GM12873 (cell line): ENCODE data around the gene DNER.

Experiments used
- TF ChIP-seq, protein P1 (sequence below): IDR thresholded peaks from 2 replicates; pipeline ENCODE4 v1.5.1; 2012; ENCODE audit warnings: low read depth, mild to moderate bottlenecking, moderate library complexity, low read length, control low read depth; ENCODE audit not compliant: insufficient read depth; ENCODE audit errors: missing control alignments

DNER gene

DNA sequence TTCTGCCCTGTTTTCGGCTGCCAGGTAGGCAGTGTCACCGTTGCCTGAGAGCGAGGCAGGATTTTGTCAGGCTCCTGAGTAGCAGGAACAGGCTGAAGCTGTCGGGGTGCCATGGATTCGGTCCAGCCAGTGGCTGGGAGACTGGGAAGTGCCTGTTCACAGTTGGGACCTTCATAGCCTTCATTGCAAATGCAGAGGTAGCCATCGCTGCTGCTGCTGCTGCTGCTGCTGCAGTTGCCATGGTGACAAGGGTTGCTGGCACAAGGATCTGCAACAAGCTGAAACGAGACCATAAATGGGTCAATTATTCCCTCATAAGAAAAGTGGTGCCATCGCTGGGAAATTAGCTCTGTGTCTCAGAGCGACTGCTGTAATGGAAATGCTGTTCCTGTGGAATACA lies 122.7 kb downstream of the DNER start:
- TF ChIP-seq, protein P1, sequence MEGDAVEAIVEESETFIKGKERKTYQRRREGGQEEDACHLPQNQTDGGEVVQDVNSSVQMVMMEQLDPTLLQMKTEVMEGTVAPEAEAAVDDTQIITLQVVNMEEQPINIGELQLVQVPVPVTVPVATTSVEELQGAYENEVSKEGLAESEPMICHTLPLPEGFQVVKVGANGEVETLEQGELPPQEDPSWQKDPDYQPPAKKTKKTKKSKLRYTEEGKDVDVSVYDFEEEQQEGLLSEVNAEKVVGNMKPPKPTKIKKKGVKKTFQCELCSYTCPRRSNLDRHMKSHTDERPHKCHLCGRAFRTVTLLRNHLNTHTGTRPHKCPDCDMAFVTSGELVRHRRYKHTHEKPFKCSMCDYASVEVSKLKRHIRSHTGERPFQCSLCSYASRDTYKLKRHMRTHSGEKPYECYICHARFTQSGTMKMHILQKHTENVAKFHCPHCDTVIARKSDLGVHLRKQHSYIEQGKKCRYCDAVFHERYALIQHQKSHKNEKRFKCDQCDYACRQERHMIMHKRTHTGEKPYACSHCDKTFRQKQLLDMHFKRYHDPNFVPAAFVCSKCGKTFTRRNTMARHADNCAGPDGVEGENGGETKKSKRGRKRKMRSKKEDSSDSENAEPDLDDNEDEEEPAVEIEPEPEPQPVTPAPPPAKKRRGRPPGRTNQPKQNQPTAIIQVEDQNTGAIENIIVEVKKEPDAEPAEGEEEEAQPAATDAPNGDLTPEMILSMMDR, result no peak

DNA sequence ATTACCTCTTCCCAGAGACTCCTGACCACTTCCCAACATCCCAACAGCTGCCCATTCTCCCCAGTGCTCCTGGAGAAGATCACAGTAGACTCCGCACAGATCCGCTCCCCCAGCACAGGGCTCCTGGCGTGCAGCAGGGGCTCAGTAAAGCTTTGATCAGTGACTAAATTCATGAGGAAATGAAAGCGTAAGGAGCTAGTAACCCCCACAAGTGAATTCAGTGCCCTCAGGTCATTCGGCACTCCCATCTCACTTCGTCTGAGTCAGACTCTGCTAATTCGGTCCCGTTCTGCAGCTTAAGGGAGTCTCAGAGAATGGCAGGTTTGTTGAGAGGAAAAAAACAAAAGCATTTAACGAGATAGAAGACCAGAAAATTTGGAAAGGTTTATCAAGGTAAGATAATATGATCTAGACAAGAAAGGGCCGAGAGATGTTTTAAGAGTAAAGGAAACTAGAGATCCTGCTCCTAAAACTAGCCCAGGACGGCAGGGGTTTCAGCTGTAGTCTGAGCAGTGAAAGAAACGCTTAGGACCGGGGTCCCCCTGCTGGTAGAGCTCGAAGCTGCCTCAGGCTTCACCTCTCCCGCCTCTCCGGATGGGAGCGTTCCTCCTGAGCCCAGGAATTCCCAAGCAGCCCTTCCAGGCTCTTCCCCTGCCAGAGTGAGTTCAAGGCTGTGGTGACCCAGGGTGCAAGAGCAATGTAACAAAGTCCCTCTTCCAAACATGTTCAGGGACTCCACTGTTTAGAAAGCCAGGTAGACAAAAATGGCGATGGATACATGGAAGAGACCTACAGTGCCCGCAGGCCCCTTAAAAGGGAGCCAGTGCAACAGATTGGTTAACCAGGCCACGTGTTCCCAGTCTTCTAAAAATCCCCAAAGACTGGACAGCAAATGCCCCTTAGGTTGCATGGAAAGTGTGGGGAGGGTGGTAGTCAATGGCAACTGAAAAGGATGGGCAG lies 127.3 kb downstream of the DNER start:
- TF ChIP-seq, protein P1, result peak; percentile 86

DNA sequence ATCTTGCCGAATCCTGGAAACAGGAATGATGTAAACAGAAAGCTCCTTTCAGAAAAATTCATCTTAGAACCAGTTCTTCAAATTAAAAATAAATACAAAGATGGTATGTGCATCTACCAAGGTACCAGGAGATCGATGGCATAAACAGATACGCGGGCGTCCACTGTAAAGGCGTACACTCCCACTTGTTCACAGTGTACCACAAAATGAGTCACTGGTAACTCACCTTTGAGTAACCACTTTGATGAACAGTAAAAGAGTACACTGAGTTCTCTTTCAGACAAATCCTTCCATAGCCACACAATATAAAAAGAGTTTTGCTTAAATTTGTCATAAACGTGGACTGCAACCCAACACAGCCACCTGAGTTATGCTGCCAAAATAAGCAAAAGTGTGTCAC lies 128.3 kb downstream of the DNER start:
- TF ChIP-seq, protein P1, result no peak

DNA sequence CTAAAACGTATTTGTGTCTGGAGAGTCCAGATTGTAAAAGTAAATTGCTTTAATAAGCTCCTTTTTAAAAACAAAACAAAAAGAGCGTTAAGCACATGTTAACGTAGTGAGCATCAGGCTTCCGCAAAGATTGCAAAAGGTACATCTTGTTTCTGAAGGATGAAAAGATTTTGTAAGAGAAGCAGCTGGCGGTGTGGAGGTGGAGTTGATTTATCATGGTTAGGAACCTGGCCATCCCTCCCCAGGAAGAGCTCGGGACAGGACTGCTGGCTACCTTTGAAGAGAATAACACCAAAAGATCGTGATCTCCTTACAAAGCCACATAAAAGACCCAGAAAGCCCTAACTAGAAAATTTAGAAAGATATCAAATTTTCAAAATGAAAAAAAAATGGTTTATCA lies 132.2 kb downstream of the DNER start:
- TF ChIP-seq, protein P1, result no peak

DNA sequence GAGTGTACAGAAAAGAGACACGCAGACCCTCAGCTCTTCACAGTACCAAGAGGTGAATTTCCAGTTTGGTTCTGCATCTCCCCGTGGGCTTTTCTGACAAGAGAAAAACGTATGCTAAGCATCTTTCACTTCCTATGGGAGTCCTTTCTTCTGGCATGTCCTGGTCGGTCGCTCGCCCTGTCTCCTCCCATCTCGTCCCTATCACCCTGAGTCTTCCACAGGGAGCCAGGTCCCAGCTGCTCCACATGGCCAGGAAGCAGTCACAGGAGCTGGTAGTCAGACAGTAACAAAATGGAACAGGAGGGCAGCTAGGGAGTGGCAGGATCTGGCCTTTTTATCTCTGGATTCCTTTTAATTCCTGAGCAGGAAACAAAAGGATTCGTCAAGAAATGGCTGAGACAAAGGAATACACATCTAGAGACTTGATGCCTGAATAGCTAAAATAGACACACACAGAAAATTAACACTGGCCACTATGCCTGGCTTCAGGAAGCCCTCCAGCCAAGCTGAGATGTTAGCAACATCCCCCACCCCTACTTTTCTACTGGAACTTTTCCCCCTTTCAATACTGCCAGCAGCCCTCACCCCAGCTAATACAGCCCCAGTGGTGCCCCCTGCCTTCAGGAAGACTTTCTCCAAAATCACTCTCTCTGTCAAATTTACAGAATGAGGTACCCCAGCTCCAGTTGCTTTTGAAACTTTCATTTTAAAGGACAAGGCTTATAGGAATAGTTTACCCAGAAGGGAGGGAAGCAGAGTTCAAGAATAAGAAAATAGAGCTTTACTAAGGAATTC lies 136.1 kb downstream of the DNER start:
- TF ChIP-seq, protein P1, result no peak

DNA sequence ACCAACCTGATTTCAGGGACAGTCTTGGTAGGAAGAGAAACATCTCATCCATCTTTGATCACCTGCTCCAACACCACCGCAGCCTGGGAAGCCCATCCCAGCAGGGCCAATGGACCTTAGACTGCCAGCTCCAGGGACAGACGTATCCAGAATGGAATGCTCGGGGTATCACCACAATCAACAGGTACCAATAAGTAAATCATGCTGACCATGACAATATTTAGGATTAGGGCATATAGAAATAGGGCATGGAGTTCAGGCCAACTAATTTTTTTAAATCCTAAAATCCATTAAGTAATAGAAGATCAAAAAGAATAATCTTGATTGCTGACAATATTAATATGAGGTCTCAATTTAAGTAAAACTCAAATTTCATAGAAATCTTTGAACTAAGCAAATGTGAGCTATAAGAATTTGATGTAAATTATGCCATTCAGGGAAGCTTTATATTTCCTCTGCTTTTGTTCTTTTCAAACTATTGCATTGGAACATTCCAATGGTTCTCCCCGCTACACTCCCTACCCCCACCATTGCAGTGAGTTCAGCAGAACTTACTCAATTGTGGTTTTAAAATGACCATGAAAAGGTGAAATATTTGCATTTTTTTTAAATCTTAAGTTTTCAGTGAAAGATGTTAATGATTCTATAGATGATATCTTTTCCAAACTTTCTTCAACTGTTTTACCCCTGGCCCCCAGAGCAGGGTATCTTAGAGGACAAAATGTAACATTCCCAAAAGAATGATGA lies 138.6 kb downstream of the DNER start:
- TF ChIP-seq, protein P1, result no peak
